Measurements from ENCODE around the gene MAFB. TPM values are rescaled to one million over a fixed set of nuclear protein-coding genes. Genes with fewer than 3 reads are reported as not detected.

The MAFB gene
- total RNA-seq, 1 experiment from 2014 or later, result 0.85 TPM

- Histone ChIP-seq H2BK15ac (ENCODE audit: low read depth, low read length) (no peak overlapping the region), H3K27me3 (ENCODE audit: insufficient read depth, low read length) (no peaks in the 10 kb centered on the region), H3K23ac (ENCODE audit: insufficient read length, low read depth, low read length) (no peak overlapping the region), H3K9me3 (ENCODE audit: control insufficient read depth, low read depth, low read length) (no peaks in the 10 kb centered on the region), H3K4me1 (ENCODE audit: insufficient read depth, low read length) (no peaks in the 10 kb centered on the region), H2AK5ac (ENCODE audit: insufficient read length, low read length) (no peak overlapping the region), H3K27ac (ENCODE audit: insufficient read length, low read depth, low read length) (no peak overlapping the region), H3K23me2 (ENCODE audit: insufficient read length, low read depth, low read length, poor library complexity, severe bottlenecking) (no peaks in the 10 kb centered on the region), H4K5ac (ENCODE audit: insufficient read length, low read depth, low read length) (no peak overlapping the region), H3K4ac (ENCODE audit: low read depth, low read length) (no peak overlapping the region), H4K91ac (ENCODE audit: insufficient read length, low read depth, low read length) (no peak overlapping the region), H4K20me1 (ENCODE audit: control insufficient read depth, insufficient read depth, insufficient read length) (no peaks in the 10 kb centered on the region), H3K9ac (ENCODE audit: extremely low read depth, insufficient read length, low read length) (no peak overlapping the region), H3K4me2 (ENCODE audit: insufficient read depth, insufficient read length, low read length) (no peak overlapping the region), H3K56ac (ENCODE audit: insufficient read length, low read depth, low read length) (no peak overlapping the region), H3K79me2 (ENCODE audit: insufficient read depth, low read length) (no peaks in the 10 kb centered on the region), H3K18ac (ENCODE audit: insufficient read length, low read depth, low read length) (no peak overlapping the region), H3K14ac (ENCODE audit: insufficient read depth, low read length) (no peak overlapping the region), H2AFZ (ENCODE audit: low read length) (no peak overlapping the region), H2BK120ac (ENCODE audit: low read depth, low read length, poor library complexity, severe bottlenecking) (no peak overlapping the region), H4K8ac (replicated peaks; ENCODE audit: insufficient read length, low read depth, low read length) (no peak overlapping the region), H2BK12ac (ENCODE audit: insufficient read length, low read depth, low read length) (no peak overlapping the region), H2BK5ac (ENCODE audit: insufficient read length, low read length) (no peak overlapping the region), H2BK20ac (ENCODE audit: low read depth, low read length, poor library complexity, severe bottlenecking) (no peak overlapping the region), H3T11ph (ENCODE audit: low read length) (no peak overlapping the region), H3K79me1 (ENCODE audit: insufficient read depth, low read depth, low read length, poor library complexity, severe bottlenecking) (no peaks in the 10 kb centered on the region)
- Mint-ChIP-seq H3K36me3 (ENCODE audit: insufficient read depth in 1 of 3, low read depth in 3 of 3) (no peaks in the 10 kb centered on the region), H3K27me3 (ENCODE audit: low read depth) (peaks cover 2% of the 10 kb centered on the region; the same call in 1 of the 2 replicates), H3K27ac (no peak overlapping the region; a peak in 1 of 7 replicates), H3K4me3 (no peak overlapping the region), H3K4me1 (peaks cover 4 to 13% of the 10 kb centered on the region in 2 experiments; a peak in 3 of 4 replicates), H3K9me3 (no peaks in the 10 kb centered on the region)
- TF ChIP-seq, protein P1, sequence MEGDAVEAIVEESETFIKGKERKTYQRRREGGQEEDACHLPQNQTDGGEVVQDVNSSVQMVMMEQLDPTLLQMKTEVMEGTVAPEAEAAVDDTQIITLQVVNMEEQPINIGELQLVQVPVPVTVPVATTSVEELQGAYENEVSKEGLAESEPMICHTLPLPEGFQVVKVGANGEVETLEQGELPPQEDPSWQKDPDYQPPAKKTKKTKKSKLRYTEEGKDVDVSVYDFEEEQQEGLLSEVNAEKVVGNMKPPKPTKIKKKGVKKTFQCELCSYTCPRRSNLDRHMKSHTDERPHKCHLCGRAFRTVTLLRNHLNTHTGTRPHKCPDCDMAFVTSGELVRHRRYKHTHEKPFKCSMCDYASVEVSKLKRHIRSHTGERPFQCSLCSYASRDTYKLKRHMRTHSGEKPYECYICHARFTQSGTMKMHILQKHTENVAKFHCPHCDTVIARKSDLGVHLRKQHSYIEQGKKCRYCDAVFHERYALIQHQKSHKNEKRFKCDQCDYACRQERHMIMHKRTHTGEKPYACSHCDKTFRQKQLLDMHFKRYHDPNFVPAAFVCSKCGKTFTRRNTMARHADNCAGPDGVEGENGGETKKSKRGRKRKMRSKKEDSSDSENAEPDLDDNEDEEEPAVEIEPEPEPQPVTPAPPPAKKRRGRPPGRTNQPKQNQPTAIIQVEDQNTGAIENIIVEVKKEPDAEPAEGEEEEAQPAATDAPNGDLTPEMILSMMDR (conservative IDR thresholded peaks at IDR 0.05), result no peak
- WGBS (ENCODE audit: extremely low coverage, insufficient read length, low lambda C conversion rate), result no CpG with 5 or more reads among the region's 13 CpGs
- DNase-seq, result no peak
Measured at GRCh38 chr20:40717343-40717865, 28.4 kb upstream of the MAFB start.
